HepG2 (cell line): Measurements from ENCODE around the gene VWA1. TPM values are rescaled to one million over a fixed set of nuclear protein-coding genes. Genes with fewer than 3 reads are reported as not detected.

ENCODE experiments used
- AGO2 ChIP-seq: fragments of 200-400 bp; formaldehyde crosslinking; optimal IDR thresholded peaks from 2 replicates; pipeline ENCODE3; 2017; ENCODE audit warnings: mild to moderate bottlenecking, low read depth, low read length, moderate library complexity
- ARNT ChIP-seq: fragments of 450-650 bp; IDR thresholded peaks from 2 replicates; pipeline ENCODE4 v1.6.1; 2017
- ATM ChIP-seq: fragments of 450-650 bp; IDR thresholded peaks from 2 replicates; pipeline ENCODE4 v1.7.1; 2017; ENCODE audit warnings: mild to moderate bottlenecking, borderline replicate concordance
- CAMTA2 ChIP-seq: sonication (generic); formaldehyde crosslinking; IDR thresholded peaks from 2 replicates; pipeline ENCODE4 v1.4.0; 2020; ENCODE audit warnings: mild to moderate bottlenecking, missing genetic modification reagents, borderline replicate concordance
- CHD2 ChIP-seq: IDR thresholded peaks from 2 replicates; pipeline ENCODE4 v1.6.1; 2011; ENCODE audit warnings: low read depth, low read length, improper control_type of control experiment
- ELF1 ChIP-seq: sonication (generic); formaldehyde crosslinking; IDR thresholded peaks from 2 replicates; pipeline ENCODE4 v1.4.0; 2020; ENCODE audit warnings: missing genetic modification reagents
- ETV5 ChIP-seq: IDR thresholded peaks from 2 replicates; pipeline ENCODE4 v1.6.1; 2018; ENCODE audit warnings: missing biosample characterization, missing genetic modification reagents, inconsistent platforms, borderline replicate concordance
- ISX ChIP-seq: sonication (generic); formaldehyde crosslinking; conservative IDR thresholded peaks from 2 replicates; pipeline ENCODE4 v1.5.0; 2020; ENCODE audit warnings: missing genetic modification reagents
- MIER3 ChIP-seq: IDR thresholded peaks from 2 replicates; pipeline ENCODE4 v1.6.1; 2016; ENCODE audit warnings: missing compliant biosample characterization, borderline replicate concordance
- MTA1 ChIP-seq: sonication (generic); formaldehyde crosslinking; IDR thresholded peaks from 2 replicates; pipeline ENCODE4 v1.4.0; 2020; ENCODE audit warnings: missing genetic modification reagents, mild to moderate bottlenecking, borderline replicate concordance
- MTF2 ChIP-seq: sonication (generic); formaldehyde crosslinking; IDR thresholded peaks from 2 replicates; pipeline ENCODE4 v1.5.0; 2020; ENCODE audit warnings: missing genetic modification reagents, borderline replicate concordance
- NAIF1 ChIP-seq: sonication (generic); formaldehyde crosslinking; IDR thresholded peaks from 2 replicates; pipeline ENCODE4 v1.5.0; 2020; ENCODE audit warnings: mild to moderate bottlenecking, missing genetic modification reagents, borderline replicate concordance
- NFKB2 ChIP-seq: sonication (generic); formaldehyde crosslinking; IDR thresholded peaks from 2 replicates; pipeline ENCODE4 v1.4.0; 2020; ENCODE audit warnings: missing genetic modification reagents, borderline replicate concordance
- RARA ChIP-seq: IDR thresholded peaks from 2 replicates; pipeline ENCODE4 v1.6.1; 2016; ENCODE audit warnings: missing genetic modification reagents, missing compliant biosample characterization
- SALL1 ChIP-seq: sonication (generic); formaldehyde crosslinking; IDR thresholded peaks from 2 replicates; pipeline ENCODE4 v1.8.0; 2022; ENCODE audit warnings: mild to moderate bottlenecking, missing genetic modification reagents
- SOX6 ChIP-seq, 2 experiments: fragments of 450-650 bp in 1 of 2; sonication (generic) in 1 of 2; formaldehyde crosslinking in 1 of 2; IDR thresholded peaks; 2 replicates each; pipeline versions ENCODE4 v1.4.0 to v1.6.1; 2017 to 2020; ENCODE audit warnings: antibody characterized with exemption in 1 of 2, mild to moderate bottlenecking in 1 of 2, missing genetic modification reagents in 1 of 2
- polyA plus RNA-seq, 8 experiments: library from polyadenylated mRNA; depleted of rRNA in 3 of 8; stranded (reverse) in 7 of 8; unstranded in 1 of 8; fragments of >200 nt; fragmentation: Illumina TruSeq in 4 of 8; extraction: Trizol in 4 of 8; gene quantifications; 2 replicates each; pipeline versions ENCODE4 v1.2.1 to v1.2.3, GENCODE V29; 2011 to 2016; ENCODE audit warnings: low read depth in 4 of 8, missing spikeins in 1 of 8, mixed read lengths in 1 of 8; ENCODE audit not compliant: insufficient read depth in 1 of 8
- total RNA-seq, 5 experiments: library from RNA; depleted of rRNA; stranded (reverse); fragments of >200 nt; fragmentation: Illumina TruSeq; extraction: Trizol; gene quantifications; 2 replicates each; pipeline ENCODE4 v1.2.3, GENCODE V29; 2016; ENCODE audit warnings: low read depth in 1 of 5
- TF ChIP-seq, protein P1 (sequence below): sonication (generic); formaldehyde crosslinking; IDR thresholded peaks from 2 replicates; pipeline ENCODE4 v1.8.1; 2023; ENCODE audit warnings: mild to moderate bottlenecking, missing genetic modification reagents
- TF ChIP-seq, protein P2 (sequence below): IDR thresholded peaks from 2 replicates; pipeline ENCODE4 v1.6.1; 2016; ENCODE audit warnings: missing compliant biosample characterization, missing genetic modification reagents, borderline replicate concordance
- TF ChIP-seq, protein P3 (sequence below): sonication (generic); formaldehyde crosslinking; IDR thresholded peaks from 2 replicates; pipeline ENCODE4 v1.4.0; 2020; ENCODE audit warnings: low read depth, mild to moderate bottlenecking, missing genetic modification reagents
- TF ChIP-seq, protein P4 (sequence below): sonication (generic); formaldehyde crosslinking; IDR thresholded peaks from 2 replicates; pipeline ENCODE4 v1.5.1; 2020; ENCODE audit warnings: mild to moderate bottlenecking, moderate library complexity, missing genetic modification reagents
- TF ChIP-seq, protein P5 (sequence below): sonication (generic); formaldehyde crosslinking; IDR thresholded peaks from 2 replicates; pipeline ENCODE4 v1.4.0; 2020; ENCODE audit warnings: missing genetic modification reagents, borderline replicate concordance

Gene VWA1
- total and polyA plus RNA-seq, 2 of the 13 experiments (the other 11 are each of a cell fraction or from before 2014, with no cell fraction given) = 40.9 to 57.5 TPM

DNA sequence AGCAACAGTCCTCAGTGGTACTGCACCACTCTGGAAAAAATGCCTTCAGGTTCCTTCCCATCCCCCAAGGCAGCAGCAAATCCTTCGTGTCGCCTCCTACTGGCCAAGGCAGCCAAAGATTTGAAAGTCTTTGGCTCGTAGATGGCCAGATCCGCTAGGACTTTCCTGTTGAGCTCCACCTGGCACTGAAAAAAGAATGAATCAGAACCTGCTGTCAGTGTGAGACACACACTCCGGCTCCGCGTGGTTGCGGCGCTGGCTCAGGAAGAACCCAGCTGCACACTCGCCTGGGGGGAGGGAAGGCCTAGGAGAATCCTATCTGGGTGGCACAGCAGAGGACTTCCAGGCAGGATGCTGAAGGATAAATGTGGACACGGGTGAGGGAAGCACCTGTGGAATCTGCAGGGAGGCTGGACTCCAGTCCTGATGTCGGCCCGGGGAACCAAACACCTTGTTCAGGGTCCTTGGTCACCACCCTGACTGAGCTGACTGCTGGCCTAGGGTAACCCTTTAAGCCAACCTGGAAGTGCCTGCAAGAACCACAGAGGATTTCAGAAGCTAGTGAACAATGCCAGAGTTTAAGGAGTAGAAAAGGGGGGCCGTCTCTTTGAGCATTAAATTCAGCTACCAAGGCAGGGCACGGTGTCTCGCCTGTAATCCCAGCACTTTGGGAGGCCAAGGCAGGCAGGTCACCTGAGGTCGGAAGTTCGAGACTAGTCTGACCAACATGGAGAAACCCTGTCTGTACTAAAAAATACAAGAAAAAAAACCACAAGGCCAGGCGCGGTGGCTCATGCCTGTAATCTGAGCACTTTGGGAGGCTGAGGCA lies 33.2 kb upstream of the VWA1 start (continued):
- TF ChIP-seq, protein P1, sequence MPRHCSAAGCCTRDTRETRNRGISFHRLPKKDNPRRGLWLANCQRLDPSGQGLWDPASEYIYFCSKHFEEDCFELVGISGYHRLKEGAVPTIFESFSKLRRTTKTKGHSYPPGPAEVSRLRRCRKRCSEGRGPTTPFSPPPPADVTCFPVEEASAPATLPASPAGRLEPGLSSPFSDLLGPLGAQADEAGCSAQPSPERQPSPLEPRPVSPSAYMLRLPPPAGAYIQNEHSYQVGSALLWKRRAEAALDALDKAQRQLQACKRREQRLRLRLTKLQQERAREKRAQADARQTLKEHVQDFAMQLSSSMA (CRISPR knock-in tag) = no peak
- TF ChIP-seq MIER3 (CRISPR knock-in tag) = no peak
- TF ChIP-seq, protein P2, sequence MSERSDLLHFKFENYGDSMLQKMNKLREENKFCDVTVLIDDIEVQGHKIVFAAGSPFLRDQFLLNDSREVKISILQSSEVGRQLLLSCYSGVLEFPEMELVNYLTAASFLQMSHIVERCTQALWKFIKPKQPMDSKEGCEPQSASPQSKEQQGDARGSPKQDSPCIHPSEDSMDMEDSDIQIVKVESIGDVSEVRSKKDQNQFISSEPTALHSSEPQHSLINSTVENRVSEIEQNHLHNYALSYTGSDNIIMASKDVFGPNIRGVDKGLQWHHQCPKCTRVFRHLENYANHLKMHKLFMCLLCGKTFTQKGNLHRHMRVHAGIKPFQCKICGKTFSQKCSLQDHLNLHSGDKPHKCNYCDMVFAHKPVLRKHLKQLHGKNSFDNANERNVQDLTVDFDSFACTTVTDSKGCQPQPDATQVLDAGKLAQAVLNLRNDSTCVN (CRISPR knock-in tag) = no peak
- TF ChIP-seq RARA (CRISPR knock-in tag) = no peak
- peak; percentile 60; the same call in 1 of the 2 replicates for TF ChIP-seq CAMTA2 (CRISPR knock-in tag)
- TF ChIP-seq, protein P3, sequence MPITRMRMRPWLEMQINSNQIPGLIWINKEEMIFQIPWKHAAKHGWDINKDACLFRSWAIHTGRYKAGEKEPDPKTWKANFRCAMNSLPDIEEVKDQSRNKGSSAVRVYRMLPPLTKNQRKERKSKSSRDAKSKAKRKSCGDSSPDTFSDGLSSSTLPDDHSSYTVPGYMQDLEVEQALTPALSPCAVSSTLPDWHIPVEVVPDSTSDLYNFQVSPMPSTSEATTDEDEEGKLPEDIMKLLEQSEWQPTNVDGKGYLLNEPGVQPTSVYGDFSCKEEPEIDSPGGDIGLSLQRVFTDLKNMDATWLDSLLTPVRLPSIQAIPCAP (CRISPR knock-in tag) = no peak
- no peak for TF ChIP-seq ATM
- TF ChIP-seq, protein P4, sequence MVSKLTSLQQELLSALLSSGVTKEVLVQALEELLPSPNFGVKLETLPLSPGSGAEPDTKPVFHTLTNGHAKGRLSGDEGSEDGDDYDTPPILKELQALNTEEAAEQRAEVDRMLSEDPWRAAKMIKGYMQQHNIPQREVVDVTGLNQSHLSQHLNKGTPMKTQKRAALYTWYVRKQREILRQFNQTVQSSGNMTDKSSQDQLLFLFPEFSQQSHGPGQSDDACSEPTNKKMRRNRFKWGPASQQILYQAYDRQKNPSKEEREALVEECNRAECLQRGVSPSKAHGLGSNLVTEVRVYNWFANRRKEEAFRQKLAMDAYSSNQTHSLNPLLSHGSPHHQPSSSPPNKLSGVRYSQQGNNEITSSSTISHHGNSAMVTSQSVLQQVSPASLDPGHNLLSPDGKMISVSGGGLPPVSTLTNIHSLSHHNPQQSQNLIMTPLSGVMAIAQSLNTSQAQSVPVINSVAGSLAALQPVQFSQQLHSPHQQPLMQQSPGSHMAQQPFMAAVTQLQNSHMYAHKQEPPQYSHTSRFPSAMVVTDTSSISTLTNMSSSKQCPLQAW (CRISPR knock-in tag) = peak; percentile 47; the same call in 1 of the 2 replicates
- TF ChIP-seq NFKB2 = 0 out of 2 replicates have a peak, but pooled peaks have one; percentile 19
- TF ChIP-seq, protein P5, sequence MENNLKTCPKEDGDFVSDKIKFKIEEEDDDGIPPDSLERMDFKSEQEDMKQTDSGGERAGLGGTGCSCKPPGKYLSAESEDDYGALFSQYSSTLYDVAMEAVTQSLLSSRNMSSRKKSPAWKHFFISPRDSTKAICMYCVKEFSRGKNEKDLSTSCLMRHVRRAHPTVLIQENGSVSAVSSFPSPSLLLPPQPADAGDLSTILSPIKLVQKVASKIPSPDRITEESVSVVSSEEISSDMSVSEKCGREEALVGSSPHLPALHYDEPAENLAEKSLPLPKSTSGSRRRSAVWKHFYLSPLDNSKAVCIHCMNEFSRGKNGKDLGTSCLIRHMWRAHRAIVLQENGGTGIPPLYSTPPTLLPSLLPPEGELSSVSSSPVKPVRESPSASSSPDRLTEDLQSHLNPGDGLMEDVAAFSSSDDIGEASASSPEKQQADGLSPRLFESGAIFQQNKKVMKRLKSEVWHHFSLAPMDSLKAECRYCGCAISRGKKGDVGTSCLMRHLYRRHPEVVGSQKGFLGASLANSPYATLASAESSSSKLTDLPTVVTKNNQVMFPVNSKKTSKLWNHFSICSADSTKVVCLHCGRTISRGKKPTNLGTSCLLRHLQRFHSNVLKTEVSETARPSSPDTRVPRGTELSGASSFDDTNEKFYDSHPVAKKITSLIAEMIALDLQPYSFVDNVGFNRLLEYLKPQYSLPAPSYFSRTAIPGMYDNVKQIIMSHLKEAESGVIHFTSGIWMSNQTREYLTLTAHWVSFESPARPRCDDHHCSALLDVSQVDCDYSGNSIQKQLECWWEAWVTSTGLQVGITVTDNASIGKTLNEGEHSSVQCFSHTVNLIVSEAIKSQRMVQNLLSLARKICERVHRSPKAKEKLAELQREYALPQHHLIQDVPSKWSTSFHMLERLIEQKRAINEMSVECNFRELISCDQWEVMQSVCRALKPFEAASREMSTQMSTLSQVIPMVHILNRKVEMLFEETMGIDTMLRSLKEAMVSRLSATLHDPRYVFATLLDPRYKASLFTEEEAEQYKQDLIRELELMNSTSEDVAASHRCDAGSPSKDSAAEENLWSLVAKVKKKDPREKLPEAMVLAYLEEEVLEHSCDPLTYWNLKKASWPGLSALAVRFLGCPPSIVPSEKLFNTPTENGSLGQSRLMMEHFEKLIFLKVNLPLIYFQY = no peak
- peak; percentile 43 for TF ChIP-seq AGO2
- no peak for TF ChIP-seq MTF2 (CRISPR knock-in tag)
- TF ChIP-seq ARNT = no peak
- no peak for TF ChIP-seq NAIF1
- no peak for TF ChIP-seq SOX6 (IDR thresholded peaks at IDR 0.05)
- 0 out of 2 replicates have a peak, but pooled peaks have one; percentile 20 for TF ChIP-seq SOX6 (CRISPR knock-in tag; IDR thresholded peaks at IDR 0.05)
- TF ChIP-seq ETV5 (CRISPR knock-in tag) = no peak
- no peak for TF ChIP-seq MTA1 (CRISPR knock-in tag)
- TF ChIP-seq ELF1 (CRISPR knock-in tag) = peak; percentile 36; the same call in 1 of the 2 replicates
- no peak for TF ChIP-seq SALL1
- TF ChIP-seq ISX (CRISPR knock-in tag) = no peak
- TF ChIP-seq CHD2 = 0 out of 2 replicates have a peak, but pooled peaks have one; percentile 43
